ENCODE measurements around the gene NAT14.
"Not testable (repeated sequence)": the region's sequence is repeated elsewhere in the genome, so short reads cannot be mapped to it uniquely, and the experiment has no call there.

NAT14 gene

GRCh38 chr19:55487924-55488687, 3.1 kb downstream of the NAT14 start, which contains the start of gene SSC5D:
TSS of gene SSC5D (plus strand) at chr19:55488436. CDS start at chr19:55488590, 154 bp downstream.
- peak; percentile 22 for DNase-seq

- no peak for DNase-seq
These were observed 4.2 kb downstream of the NAT14 start for GRCh38 chr19:55488986-55489710.

GRCh38 chr19:55489711-55490477, 4.9 kb downstream of the NAT14 start:
- no peak for DNase-seq

- no peak for DNase-seq
These were observed 5.8 kb downstream of the NAT14 start for GRCh38 chr19:55490478-55491432.

- no peak for DNase-seq
These were observed 6.8 kb downstream of the NAT14 start for GRCh38 chr19:55491546-55492360.

- DNase-seq, result no peak
These were observed 7.5 kb downstream of the NAT14 start for GRCh38 chr19:55492362-55492944.

GRCh38 chr19:55493052-55493644, 8.2 kb downstream of the NAT14 start:
- DNase-seq, result peak; percentile 29

DNA sequence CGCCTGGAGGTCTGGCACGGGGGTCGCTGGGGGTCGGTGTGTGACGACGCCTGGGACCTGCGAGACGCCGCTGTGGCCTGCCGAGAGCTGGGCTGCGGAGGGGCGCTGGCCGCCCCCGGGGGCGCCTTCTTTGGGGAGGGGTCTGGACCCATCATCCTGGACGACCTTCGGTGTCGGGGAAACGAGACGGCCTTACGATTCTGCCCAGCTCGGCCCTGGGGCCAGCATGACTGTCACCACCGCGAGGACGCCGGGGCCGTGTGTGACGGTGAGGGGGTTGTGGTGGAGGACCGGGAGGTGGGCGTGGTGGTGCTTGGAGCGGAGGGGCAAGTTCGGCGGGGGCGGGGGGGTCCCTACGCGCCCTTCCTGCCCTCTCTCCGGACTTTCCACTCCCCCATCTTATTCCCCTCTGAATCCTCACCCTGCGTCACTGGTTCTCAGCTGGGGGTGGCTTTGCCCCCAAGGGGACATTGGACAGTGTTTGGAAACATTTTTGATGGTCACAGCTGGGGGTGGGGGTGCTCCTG, 8.7 kb downstream of the NAT14 start:
- DNase-seq, result no peak

DNA sequence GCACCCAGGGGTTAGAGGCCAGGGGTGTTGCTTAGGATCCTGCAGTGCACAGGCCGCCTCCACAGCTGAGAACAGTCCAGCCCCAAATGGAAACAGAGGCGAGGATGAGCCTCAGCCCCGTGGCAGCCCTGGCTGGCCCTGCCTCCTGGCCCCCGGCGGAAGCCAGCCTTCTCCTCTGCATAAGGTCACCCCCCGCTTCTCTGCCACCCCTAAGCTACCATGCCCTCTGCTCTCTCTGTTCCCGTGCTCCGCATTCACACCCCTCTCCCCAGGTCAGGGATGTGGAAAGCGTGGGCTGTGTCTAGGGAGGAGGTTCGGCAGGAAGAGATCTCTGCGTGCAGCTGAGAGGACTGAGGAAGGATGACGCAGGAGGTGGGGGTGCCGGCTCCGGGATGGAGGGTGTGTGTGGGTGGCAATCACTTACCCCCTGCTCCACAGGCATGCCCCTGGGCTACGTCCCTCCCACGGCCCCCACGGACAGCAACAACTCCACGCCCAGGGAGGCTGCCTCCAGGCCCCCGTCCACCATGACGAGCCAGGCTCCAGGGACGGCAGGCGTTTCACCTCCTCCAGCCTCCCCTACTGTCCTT, 9.3 kb downstream of the NAT14 start:
- DNase-seq, result no peak

DNA sequence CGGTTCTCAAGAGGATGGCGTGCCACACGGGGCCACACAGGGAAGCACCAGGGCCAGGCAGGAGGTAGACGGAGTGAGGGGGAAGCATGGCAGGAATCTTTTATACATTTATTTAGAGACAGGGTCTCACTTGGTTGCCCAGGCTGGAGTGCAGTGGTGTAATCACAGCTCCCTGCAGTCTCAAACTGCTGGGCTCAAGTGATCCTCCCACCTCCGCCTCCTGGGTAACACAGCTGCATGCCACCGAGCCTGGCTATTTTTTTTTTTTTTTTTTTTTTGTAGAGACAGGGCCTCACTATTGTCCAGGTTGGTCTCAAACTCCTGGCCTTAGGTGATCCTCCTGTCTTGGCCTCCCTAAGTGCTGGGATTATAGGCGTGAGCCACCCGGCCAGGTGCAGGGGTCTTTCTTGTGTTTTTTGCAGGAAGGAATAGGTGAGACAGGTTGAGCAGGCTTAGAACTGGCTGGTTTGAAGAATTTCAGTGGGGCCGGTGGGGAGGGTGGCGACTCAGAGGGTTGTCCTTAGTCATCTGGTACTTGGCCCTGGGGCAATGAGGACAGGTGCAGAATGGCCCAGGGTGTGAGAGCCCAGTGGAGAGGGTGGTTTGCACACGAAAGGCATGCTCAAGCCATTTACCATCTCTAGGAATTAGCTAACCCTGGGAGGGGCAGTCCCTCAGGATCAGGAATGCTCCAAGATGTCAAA, 10.8 kb downstream of the NAT14 start:
- DNase-seq, result no peak

DNA sequence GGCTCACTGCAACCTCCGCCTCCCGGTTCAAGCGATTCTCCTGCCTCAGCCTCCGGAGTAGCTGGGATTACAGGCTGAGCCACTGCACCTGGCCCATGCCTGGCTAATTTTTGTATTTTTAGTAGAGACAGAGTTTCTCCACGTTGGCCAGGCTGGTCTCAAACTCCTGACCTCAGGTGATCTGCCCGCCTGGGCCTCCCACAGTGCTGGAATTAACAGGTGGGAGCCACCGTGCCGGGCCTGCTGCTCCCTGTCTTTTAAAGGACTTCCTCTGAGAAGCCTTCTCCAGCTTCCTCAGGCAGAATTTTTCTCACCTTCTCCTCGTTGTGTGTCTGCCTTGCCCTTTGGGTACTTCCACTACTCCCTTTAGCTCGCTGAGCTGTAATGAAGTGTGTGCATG, 11.8 kb downstream of the NAT14 start:
- DNase-seq, result not testable (repeated sequence)

DNA sequence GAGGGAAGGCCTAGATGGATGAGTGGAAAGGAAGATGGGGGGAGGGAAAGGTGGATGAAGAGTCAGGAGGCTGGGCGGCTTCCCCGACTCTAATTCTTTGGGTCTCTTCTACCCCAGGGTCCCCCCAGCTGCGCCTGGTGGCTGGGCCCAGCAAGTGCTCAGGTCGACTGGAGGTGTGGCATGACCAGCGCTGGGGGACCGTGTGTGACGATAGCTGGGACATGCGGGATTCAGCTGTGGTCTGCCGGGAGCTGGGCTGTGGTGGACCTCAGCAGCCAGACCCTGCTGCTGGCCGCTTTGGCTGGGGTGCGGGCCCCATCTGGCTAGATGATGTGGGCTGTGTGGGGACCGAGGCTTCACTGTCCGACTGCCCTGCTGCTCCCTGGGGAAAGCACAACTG, 12.8 kb downstream of the NAT14 start:
- DNase-seq, result no peak

GRCh38 chr19:55498246-55498840, 13.4 kb downstream of the NAT14 start:
- no peak for DNase-seq

GRCh38 chr19:55500368-55500952, 15.5 kb downstream of the NAT14 start:
- DNase-seq, result no peak

DNA sequence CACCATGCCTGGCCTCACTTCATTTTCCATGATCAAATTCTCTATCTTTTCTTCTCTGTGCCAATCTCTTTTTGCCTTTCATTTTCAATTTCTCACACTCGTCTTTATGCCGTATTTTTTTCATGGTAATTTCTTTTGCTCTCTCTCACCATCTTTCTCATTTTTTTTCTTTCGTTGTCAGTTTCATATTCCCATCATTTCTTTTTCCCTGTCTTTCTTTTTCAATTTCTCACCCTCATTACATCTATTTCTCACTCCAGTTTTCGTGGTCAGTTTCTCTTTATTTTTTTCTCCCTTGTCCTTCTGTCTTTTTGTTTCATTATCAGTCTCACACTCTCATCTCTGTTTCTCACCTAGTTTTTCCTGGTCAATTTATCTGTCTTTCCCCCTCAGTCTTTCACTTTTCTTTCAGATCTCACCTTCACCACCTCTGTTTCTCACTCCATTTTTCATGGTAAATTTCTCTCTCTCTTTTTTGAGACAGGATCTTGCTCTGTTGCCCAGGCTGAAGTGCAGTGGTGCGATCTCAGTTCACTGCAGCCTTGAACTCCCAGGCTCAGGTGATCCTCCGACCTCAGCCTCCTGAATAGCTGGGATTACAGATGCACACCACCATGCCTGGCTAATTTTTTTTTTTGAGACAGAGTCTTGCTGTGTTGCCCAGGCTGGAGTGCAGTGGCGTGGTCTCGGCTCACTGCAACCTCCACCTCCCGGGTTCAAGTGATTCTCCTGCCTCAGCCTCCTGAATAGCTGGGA, 17.4 kb downstream of the NAT14 start:
- no peak for DNase-seq

DNA sequence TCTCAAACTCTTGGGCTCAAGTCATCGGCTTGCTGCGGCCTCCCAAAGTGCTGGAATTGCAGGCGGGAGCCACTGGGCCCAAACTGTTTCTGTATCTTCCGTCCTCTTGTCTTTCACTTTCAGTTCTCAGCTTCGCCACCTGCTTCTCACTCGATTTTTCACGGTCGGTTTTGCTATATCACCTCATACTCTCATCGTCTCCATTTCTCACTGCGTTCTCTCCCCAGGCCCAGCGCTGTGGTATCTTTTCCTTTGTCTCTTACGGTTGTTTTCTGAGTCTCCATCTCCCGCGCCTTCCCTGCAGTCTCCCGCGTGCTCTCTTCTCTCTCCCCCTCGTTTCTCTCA, 18.1 kb downstream of the NAT14 start:
- DNase-seq, result no peak

DNA sequence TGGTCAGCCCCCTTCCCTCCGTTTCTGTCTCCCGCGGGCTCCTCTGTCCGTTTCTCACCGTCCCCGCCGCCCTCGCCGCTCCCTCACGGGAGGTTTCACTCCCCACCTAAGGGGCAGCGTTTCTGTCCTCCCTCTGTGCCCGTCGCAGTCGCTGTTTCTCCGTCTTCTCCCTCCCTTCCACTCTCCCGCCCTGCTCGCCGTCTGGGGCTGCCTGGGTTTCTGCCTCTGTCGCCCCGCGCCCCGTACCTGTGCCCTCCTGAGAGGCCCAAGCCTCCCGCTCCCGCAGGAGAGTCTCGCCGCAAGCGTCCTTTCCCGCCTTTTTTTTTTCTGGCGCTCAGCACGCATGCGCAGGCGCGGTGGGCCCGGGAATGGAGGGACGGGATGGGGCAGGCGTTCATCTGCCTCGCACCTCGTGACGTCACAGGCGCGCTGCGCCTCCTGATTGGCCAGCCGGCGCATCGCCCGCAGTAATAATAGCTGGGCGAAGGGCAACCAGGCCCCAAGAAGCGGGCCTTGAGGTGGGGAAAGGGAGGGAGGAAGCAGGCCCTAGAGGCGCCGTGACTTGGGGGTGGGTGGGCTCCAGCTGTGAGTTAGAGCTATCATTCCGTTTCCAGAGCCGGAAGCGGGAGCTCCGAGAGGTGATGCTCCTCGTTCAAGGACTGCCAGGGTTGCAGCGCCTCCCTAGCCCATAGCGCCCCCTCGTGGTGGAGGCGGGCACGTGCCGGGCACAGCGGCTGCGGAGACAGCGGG, 18.7 kb downstream of the NAT14 start:
- peak; percentile 73 for DNase-seq

All from HCEC 1CT (cell line).